HG03097 (cell line): ENCODE measurements around the gene STRIT1.
"Not testable (repeated sequence)": the region's sequence is repeated elsewhere in the genome, so short reads cannot be mapped to it uniquely, and the experiment has no call there.

Experiments
- ATAC-seq: cut with Tn5 transposase; IDR thresholded peaks from one replicate; pipeline ENCODE4 v1.9.1; 2021; ENCODE audit not compliant: unreplicated experiment, low FRiP score

STRIT1 gene

GRCh38 chr3:155313916-155314315 is 20.4 kb upstream of the STRIT1 start:
- no peak for ATAC-seq

DNA sequence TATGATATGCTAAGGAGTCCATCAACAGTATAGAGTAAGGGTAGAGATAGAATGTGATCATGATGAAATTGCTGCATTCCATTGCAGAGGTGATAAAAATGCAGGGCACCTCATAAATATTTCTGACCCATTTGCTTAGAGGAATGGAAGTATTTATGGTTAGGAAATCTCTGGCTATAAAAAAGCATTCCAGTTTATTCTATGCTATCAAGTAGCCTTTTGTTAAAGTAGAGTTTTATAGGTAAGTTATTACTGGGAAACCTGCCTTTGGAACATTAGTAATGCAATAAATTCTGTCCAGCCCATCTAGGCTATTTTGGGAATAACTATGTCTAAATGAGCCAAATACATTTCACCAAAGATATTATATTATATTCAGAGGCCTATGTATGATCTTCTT is 19.8 kb upstream of the STRIT1 start:
- no peak for ATAC-seq

GRCh38 chr3:155312781-155313180 is 19.3 kb upstream of the STRIT1 start:
- ATAC-seq: no peak

GRCh38 chr3:155309581-155309980 is 16.1 kb upstream of the STRIT1 start:
- no peak for ATAC-seq

DNA sequence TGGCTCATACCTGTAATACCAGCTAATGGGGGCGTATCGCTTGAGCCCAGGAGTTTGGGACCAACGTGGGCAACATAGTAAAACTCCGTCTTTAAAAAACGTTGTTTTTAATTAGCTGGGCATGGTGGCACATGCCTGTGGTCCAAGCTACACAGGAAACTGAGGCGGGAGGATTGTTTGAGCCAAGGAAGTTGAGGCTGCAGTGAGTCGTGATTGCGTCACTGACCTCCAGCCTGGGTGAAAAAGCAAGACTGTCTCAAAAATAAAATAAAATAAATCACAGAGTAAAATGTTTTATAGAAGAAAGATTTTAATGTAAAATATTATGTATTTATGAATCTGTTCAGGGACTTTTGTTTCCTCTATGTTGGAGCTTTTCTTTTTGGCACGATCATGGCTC is 15.3 kb upstream of the STRIT1 start:
- ATAC-seq: no peak

DNA sequence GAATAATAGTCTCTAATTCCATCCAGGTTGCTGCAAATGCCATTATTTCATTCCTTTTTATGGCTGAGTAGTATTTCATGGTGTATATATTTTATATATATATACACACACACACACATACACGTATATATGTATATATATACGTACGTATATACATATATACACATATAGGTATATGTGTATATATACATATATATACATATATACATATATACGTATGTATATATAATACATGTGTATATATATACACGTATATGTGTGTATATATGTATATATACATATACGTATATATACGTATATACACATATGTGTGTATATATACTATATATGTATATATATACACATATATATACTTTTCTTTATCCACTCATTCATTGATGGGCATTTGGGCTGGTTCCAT is 13.7 kb upstream of the STRIT1 start:
- ATAC-seq: no peak

DNA sequence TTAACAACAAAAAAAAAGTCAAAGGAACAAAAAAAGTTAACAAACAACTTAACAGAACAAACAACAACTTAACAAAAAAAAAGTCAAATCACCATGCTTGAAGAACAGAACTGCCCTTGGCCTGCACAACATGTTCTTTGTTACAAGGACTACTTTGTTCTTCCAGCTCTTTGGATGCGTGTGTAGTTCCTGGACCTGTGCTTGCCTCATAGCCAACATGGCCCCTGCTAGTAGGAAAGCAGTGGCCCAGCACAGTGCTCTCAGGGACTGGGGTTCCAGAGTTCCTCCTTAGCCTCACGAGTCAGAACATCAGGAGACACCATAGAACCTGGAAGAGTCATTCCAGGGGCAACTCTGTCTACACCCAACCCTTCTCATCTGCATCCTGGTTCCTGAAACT is 10.9 kb upstream of the STRIT1 start:
- ATAC-seq: no peak

GRCh38 chr3:155303540-155304097 is 10.1 kb upstream of the STRIT1 start:
- ATAC-seq: no peak

GRCh38 chr3:155302891-155303290 is 9.4 kb upstream of the STRIT1 start:
- no peak for ATAC-seq

DNA sequence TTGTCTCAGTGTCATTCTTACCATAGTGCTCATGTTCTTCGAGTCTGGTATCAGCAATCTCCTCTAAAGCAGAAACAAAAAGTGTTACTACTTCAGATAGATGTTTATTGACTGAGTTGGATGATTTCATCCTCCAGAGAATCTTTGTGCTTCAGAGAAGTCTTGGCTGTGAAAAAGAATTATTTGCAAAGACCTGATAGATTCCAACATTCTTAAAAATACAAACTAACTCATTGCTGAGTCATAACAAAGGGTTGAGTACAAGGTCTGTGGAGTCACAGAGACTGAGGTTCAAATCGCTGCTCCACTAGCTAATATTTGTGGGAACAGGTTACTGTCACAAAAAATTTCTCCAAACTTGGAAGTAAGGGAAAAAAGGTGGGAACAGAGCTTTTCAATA is 9.0 kb upstream of the STRIT1 start:
- ATAC-seq: no peak

DNA sequence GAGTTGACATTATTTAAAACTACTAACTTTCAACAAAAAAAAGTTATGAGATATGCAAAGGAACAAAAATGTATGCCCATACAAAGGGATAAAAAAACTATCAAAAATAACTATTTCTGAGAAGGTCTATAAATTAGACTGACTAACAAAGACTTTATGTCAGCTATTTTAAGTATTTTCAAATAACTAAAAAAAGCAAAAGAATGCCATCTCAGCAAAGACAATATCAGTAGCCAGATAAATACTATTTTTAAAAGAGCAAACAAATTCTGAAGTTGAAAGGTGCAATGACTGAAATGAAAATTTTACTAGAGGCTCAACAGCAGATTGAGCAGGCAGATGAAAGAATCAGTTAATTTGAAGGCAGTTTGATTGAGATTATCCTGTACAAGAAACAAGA is 3.6 kb upstream of the STRIT1 start:
- no peak for ATAC-seq

DNA sequence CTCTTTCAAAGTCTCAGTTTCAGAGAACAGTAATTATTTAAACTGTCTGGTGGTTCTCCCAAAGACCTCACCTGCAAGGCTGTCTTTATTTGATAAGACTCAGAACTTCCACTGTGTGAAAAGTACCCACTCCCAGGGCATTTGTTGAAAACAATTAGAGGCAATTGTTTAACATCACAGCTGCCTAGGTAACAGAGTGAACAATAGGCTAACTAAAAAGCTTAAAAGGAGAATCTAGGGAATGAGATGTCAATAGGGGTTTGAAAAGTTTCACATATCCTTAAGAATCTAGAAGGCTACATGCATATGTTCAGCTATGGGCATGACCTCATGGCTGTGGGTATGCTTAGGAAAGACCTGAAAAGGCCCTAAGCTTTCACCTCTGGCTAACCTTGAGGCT is 2.9 kb upstream of the STRIT1 start:
- ATAC-seq: no peak

DNA sequence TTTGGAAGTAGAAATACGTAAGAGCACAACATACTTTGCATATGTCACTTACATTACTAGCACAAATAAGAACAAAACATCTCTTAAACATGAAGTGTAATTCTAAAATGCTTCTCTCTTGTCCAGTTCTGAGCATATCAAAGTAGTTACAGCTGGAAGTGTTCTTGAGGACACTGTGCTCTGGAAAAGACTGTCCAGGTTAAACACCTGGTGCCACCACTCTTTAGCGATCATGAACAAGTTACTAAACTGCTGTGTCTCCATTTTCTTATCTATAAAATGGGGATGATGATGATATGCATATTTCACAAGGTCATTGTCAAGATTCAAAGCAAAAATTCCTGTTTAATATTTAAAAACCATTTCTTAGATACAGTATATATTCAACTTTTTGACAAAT is 790 bp downstream of the STRIT1 start:
- ATAC-seq: no peak

- ATAC-seq: no peak
These were observed 1.4 kb downstream of the STRIT1 start for GRCh38 chr3:155292133-155292532.

- ATAC-seq: no peak
These were observed 6.7 kb downstream of the STRIT1 start for GRCh38 chr3:155286736-155287135.

- no peak for ATAC-seq
These were observed 7.5 kb downstream of the STRIT1 start for GRCh38 chr3:155285936-155286335.

DNA sequence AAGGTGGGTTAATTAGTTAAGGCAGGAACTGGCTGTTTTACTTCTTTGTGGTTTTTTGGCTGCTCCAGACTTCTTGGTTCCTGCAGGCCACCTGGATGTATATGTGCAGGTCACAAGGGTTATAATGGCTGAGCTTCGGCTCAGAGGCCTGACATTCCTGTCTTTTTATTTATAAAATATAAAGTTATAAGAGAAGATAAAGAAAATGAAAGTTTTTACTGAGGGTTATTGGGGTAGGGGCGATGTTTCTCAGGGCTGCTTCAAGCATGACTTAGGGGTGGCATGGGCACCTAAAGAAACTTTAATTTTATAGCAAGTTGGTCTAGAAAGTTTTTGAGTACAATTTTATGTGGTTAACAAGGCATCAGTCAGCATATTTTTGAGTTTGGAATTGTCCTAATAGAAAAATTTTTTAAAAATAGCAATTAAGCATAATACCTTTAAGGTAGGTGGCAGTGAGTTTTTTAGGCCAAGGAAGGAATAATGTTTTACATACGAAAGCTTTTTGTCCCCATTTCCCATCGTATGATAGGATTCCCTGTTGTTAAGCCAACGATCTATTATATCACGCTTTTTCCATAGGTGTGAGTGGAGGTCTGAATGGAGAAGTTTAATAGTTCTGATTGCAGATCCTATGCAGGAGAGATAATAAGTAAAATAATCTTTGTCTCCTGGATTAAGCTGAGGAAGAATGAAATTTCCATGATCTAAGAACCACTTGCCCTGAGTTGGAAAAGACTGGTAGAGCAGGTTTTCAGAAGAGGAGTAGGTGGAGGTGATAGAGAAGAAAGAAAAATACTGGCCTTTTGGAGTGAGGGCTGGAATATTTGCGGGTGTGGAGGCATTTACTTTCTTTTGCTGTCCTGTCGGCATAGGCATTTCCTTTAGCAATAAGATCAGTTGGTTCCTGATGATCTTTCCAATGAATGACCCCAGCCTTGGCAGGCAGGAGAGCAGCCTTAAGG is 10.1 kb downstream of the STRIT1 start:
- ATAC-seq: no peak

DNA sequence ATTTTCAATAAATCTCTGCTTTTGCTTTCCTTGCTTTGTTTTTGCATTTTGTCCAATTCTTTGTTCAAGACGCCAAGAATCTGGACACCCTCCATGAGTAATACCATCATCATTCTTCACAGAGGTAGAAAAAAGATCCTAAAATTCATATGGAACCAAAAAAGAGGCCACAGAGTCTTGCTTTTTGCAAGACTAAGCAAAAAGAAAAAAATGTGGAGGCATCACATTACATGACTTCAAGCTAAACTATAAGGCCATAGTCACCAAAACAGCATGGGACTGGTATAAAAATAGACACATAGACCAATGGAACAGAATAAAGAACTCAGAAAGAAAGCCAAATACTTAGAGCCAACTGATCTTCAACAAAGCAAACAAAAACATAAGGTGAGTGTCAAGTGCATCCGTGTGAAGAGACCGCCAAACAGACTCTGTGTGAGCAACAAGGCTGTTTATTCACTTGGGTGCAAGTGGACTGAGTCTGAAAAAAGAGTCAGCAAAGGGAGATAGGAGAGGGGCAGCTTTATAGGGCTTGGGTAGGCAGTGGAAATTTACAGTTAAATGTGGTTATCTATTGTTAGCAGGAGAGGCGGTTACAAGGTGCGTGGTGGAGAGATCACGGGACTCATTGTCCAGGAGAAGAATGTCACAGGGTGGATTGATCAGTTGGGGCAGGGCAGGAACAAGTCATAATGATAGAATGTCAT is 10.9 kb downstream of the STRIT1 start:
- no peak for ATAC-seq

DNA sequence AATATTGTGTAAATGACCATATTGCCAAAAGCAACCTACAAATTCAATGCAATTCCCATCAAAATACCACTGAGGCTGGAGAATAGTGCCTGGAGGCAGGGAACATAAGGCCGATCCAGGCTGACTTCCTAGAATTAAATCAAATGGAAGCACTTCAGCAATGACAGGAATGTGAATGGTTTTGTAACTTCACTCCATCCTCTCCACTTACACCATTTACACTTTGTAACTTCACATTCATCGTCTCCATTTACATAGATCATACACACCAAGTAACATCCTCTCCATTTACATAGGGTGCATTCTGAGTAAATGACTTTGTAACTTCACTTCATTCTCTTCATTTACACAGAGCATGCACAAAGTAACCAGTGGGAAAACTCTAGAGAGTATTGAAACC is 11.6 kb downstream of the STRIT1 start:
- ATAC-seq: no peak

DNA sequence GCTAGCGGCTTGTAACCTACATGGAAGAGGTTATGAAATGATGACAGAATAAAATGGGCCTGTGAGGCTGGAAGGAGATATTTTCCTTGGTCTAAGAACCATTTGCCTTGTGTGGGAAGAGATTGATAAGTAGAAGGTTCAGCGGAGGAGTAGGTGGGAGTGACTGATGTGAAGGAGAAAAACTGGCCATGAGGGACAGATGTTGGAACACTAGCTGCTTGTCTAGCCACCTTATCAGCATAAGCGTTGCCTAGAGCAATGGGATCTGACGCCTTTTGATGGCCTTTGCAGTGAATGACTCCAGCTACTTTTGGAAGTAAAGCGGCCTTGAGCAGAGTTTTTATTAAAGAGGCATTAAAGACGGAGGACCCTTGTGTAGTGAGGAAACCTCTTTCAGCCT is 17.4 kb downstream of the STRIT1 start:
- ATAC-seq: not testable (repeated sequence)

DNA sequence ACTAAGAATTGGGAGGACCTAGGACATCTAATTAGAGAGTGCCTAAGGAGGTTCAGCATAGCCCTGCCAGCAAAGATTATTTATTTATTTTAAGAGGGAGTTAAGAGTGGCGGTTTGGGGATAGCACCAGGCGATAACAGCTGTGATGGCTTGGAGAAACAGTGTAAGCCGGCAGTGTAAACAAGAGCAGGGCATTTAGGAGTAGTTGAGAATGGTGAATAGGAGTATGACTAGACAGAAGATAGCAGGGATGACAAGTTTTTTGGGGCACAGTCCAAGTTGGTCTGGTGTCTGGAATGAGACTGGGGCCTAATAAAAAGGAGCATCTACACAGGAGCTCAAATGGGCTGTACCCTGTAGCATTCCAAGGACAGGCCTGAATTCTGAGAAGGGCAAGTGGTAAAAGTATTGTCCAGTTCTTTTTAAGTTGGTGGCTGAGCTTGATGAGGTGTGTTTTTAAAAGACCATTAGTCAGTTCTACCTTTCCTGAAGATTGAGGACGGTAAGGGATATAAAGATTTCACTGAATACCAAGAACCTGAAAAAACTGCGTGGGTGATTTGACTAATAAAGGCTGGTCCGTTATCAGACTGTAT is 18.2 kb downstream of the STRIT1 start:
- ATAC-seq: not testable (repeated sequence)
